HL-60 (cell line): ENCODE measurements around the gene MRM2.
"Not testable (repeated sequence)": the region's sequence is repeated elsewhere in the genome, so short reads cannot be mapped to it uniquely, and the experiment has no call there.

ENCODE experiments used
- CTCF ChIP-seq: IDR thresholded peaks from one replicate; pipeline ENCODE4 v1.5.1; 2011; ENCODE audit warnings: low read length, control low read depth, inconsistent platforms; ENCODE audit not compliant: insufficient read depth
- GABPA ChIP-seq: IDR thresholded peaks from 2 replicates; pipeline ENCODE4 v1.6.1; 2012; ENCODE audit warnings: low read depth
- POLR2AphosphoS5 ChIP-seq: IDR thresholded peaks from 2 replicates; pipeline ENCODE4 v1.6.1; 2012; ENCODE audit warnings: low read depth
- REST ChIP-seq: IDR thresholded peaks from 2 replicates; pipeline ENCODE4 v1.6.1; 2012; ENCODE audit warnings: low read depth; ENCODE audit not compliant: insufficient replicate concordance
- SPI1 ChIP-seq: IDR thresholded peaks from 2 replicates; pipeline ENCODE4 v1.6.1; 2012; ENCODE audit warnings: low read depth, mild to moderate bottlenecking, borderline replicate concordance

DNA sequence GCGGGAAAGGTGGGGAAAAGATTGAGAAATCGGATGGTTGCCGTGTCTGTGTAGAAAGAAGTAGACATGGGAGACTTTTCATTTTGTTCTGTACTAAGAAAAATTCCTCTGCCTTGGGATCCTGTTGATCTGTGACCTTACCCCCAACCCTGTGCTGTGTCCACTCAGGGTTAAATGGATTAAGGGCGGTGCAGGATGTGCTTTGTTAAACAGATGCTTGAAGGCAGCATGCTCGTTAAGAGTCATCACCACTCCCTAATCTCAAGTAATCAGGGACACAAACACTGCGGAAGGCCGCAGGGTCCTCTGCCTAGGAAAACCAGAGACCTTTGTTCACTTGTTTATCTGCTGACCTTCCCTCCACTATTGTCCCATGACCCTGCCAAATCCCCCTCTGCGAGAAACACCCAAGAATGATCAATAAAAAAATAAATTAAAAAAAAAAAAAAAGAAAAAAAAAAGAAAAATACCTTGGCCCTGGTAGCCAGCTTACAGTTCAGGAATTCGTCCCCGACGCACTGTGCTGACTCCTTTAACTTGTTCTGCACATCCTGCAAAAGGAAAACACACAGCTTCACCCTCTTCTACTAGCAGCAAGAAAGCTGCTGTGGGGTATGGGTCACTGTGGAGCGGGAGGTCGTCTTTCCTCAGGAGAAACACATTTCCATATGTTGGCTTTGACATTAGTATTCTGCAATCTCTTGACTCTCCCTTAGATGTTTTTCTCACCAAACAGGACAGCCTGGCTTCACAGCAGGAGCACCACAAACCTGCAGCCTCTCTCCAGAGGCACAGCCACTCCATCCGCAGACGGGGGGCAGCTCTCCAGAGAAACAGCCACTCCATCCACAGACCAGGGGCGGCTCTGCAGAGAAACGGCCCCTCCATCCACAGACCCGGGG lies 27.3 kb upstream of the MRM2 start:
- TF ChIP-seq CTCF, GABPA, POLR2AphosphoS5, REST, SPI1: not testable (repeated sequence)
